K562 (cell line): Measurements from ENCODE around the gene PCLAF. TPM values are rescaled to one million over a fixed set of nuclear protein-coding genes. Genes with fewer than 3 reads are reported as not detected.

Source experiments
- BRD9 ChIP-seq: fragments of 450-650 bp; IDR thresholded peaks from 2 replicates; pipeline ENCODE4 v1.6.1; 2018; ENCODE audit warnings: low read depth; ENCODE audit not compliant: partially characterized antibody
- CREBBP ChIP-seq: IDR thresholded peaks from one replicate; pipeline ENCODE4 v1.6.1; 2012; ENCODE audit warnings: low read depth, mild to moderate bottlenecking, control low read depth, inconsistent platforms, low read length
- EP300 ChIP-seq: IDR thresholded peaks from 2 replicates; pipeline ENCODE4 v1.6.1; 2012; ENCODE audit warnings: low read length, improper control_type of control experiment
- FOXJ3 ChIP-seq: sonication (generic); formaldehyde crosslinking; IDR thresholded peaks from 2 replicates; pipeline ENCODE4 v1.4.0; 2020; ENCODE audit warnings: mild to moderate bottlenecking, missing genetic modification reagents
- HDAC3 ChIP-seq: fragments of 450-650 bp; IDR thresholded peaks from 2 replicates; pipeline ENCODE4 v1.6.1; 2018; ENCODE audit warnings: borderline replicate concordance, mild to moderate bottlenecking, moderate library complexity; ENCODE audit not compliant: partially characterized antibody
- HDAC6 ChIP-seq: IDR thresholded peaks from 2 replicates; pipeline ENCODE4 v1.6.1; 2012; ENCODE audit warnings: low read depth, mild to moderate bottlenecking, control low read depth, inconsistent platforms, low read length, moderate library complexity
- KDM1A ChIP-seq, 2 experiments: fragments of 450-650 bp; IDR thresholded peaks; 2 replicates each; pipeline ENCODE4 v1.6.1; 2016; ENCODE audit warnings: mild to moderate bottlenecking in 2 of 2
- LEF1 ChIP-seq: fragments of 450-650 bp; IDR thresholded peaks from 2 replicates; pipeline ENCODE4 v1.6.1; 2016; ENCODE audit warnings: mild to moderate bottlenecking
- NR2C2 ChIP-seq, 2 experiments: fragments of 200-800 bp in 1 of 2; sonication (Bioruptor generic) in 1 of 2; sonication (generic) in 1 of 2; formaldehyde crosslinking in 1 of 2; IDR thresholded peaks; 2 replicates each; pipeline versions ENCODE4 v1.6.1 to v1.8.0; 2016 to 2022; ENCODE audit warnings: mild to moderate bottlenecking in 1 of 2, missing compliant biosample characterization in 1 of 2, missing genetic modification characterization in 1 of 2, missing genetic modification reagents in 1 of 2
- POLR2A ChIP-seq: fragments of 450-650 bp; conservative IDR thresholded peaks from 2 replicates; pipeline ENCODE4 v1.6.1; 2016
- SMAD4 ChIP-seq: fragments of 250-450 bp; sonication (Bioruptor Pico); conservative IDR thresholded peaks from 2 replicates; pipeline ENCODE4 v1.8.0; 2021; ENCODE audit warnings: inconsistent platforms, mild to moderate bottlenecking, moderate library complexity
- TBL1XR1 ChIP-seq, 2 experiments: IDR thresholded peaks; 2 replicates each; pipeline ENCODE4 v1.6.1; 2012; ENCODE audit warnings: improper control_type of control experiment in 2 of 2, low read length in 2 of 2, mild to moderate bottlenecking in 1 of 2
- THRAP3 ChIP-seq: fragments of 450-650 bp; IDR thresholded peaks from 2 replicates; pipeline ENCODE4 v1.6.1; 2016; ENCODE audit warnings: mild to moderate bottlenecking, inconsistent platforms, borderline replicate concordance
- polyA plus RNA-seq, 8 experiments: library from polyadenylated mRNA; depleted of rRNA in 4 of 8; stranded (reverse) in 5 of 8; unstranded in 3 of 8; fragments of >200 nt; fragmentation: Nextera tagmentation in 2 of 8; fragmentation: Illumina TruSeq in 1 of 8; extraction: Ambion mirVana in 2 of 8; extraction: Trizol in 1 of 8; gene quantifications; 2 replicates each; pipeline versions ENCODE4 v1.2.1 to v1.2.3, GENCODE V29; 2011 to 2014; ENCODE audit warnings: inconsistent platforms in 1 of 8, missing spikeins in 1 of 8
- total RNA-seq, 7 experiments: library from RNA; depleted of rRNA in 6 of 7; stranded (reverse); fragments of >200 nt in 6 of 7; fragmentation: Illumina TruSeq in 2 of 7; extraction: Trizol in 2 of 7; gene quantifications; 2 replicates each; pipeline versions ENCODE4 v1.2.1 to v1.2.3, GENCODE V29; 2011 to 2021; ENCODE audit warnings: low replicate concordance in 1 of 7
- TF ChIP-seq, protein P1 (sequence below): fragments of 250-450 bp; sonication (Bioruptor Pico); IDR thresholded peaks from 2 replicates; pipeline ENCODE4 v1.9.0; 2021; ENCODE audit warnings: mild to moderate bottlenecking, inconsistent platforms
- TF ChIP-seq, protein P2 (sequence below), 3 experiments: IDR thresholded peaks in 2 of 3; conservative IDR thresholded peaks in 1 of 3; 2 replicates each; pipeline ENCODE4 v1.5.1; 2011 to 2012; ENCODE audit warnings: low read length in 3 of 3, mild to moderate bottlenecking in 3 of 3, control low read depth in 2 of 3, improper control_type of control experiment in 1 of 3, inconsistent platforms in 1 of 3, low read depth in 1 of 3, mixed read lengths in 1 of 3, moderate library complexity in 1 of 3; ENCODE audit not compliant: insufficient read depth in 2 of 3
- TF ChIP-seq, protein P3 (sequence below): fragments of 450-650 bp; IDR thresholded peaks from 2 replicates; pipeline ENCODE4 v1.6.1; 2014; ENCODE audit warnings: low read depth, mild to moderate bottlenecking, moderate library complexity, borderline replicate concordance
- TF ChIP-seq, protein P4 (sequence below): sonication (generic); formaldehyde crosslinking; IDR thresholded peaks from 2 replicates; pipeline ENCODE4 v1.8.0; 2022; ENCODE audit warnings: mild to moderate bottlenecking, missing genetic modification reagents

PCLAF gene
- total and polyA plus RNA-seq, 9 of the 15 experiments (the other 6 are each of a cell fraction or from before 2014, with no cell fraction given) = 112 to 881 (median 360) TPM

DNA sequence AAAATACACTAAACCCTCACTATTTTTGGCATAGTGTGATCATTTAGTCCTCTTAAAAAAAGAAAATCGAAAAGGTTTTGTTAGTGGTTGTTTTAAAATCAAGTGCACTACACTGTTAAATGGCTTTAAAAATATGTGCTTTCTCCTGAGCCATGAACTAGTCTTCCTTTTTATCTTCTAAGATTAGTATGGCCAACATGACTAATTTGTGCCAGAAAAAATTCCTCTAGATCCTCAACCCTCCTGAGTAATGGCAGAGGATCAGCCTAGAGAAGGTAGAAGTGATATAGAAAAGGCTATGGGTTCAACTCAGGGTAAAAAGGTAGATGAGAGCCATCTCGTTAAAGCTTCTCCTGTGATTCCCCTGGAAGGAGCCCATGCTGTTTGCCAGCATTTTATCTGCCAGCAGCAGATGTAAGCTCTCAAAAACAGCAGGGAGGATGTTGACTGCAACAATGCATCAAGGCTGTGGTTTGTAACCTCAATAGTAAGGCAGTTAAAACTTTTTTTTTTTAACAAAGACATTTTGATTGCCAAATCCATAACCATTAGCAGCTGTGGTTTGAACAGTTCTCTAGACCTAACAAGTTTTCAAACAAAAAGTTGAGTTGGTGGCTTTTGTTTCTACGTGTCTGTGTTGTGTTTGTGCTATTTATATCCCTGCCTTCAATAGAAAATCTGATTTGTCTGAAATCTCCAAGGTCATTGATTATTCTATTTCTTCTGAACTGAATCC, 48.9 kb upstream of the PCLAF start (continued):
- TF ChIP-seq, protein P1, sequence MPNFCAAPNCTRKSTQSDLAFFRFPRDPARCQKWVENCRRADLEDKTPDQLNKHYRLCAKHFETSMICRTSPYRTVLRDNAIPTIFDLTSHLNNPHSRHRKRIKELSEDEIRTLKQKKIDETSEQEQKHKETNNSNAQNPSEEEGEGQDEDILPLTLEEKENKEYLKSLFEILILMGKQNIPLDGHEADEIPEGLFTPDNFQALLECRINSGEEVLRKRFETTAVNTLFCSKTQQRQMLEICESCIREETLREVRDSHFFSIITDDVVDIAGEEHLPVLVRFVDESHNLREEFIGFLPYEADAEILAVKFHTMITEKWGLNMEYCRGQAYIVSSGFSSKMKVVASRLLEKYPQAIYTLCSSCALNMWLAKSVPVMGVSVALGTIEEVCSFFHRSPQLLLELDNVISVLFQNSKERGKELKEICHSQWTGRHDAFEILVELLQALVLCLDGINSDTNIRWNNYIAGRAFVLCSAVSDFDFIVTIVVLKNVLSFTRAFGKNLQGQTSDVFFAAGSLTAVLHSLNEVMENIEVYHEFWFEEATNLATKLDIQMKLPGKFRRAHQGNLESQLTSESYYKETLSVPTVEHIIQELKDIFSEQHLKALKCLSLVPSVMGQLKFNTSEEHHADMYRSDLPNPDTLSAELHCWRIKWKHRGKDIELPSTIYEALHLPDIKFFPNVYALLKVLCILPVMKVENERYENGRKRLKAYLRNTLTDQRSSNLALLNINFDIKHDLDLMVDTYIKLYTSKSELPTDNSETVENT (CRISPR knock-in tag) = no peak
- TF ChIP-seq EP300 (peak; percentile 88), CREBBP (no peak), LEF1 (peak; percentile 76; the same call in 1 of the 2 replicates), POLR2A (no peak), HDAC6 (no peak), KDM1A (IDR thresholded peaks at IDR 0.05) (peak; percentile 93 to 95), HDAC3 (peak; percentile 21), FOXJ3 (CRISPR knock-in tag) (no peak), THRAP3 (no peak), NR2C2 (CRISPR knock-in tag; IDR thresholded peaks at IDR 0.05) (no peak), NR2C2 (tag; IDR thresholded peaks at IDR 0.05) (no peak), TBL1XR1 (IDR thresholded peaks at IDR 0.05; ENCODE audit: low read length in 2 of 2) (peak in 1 of 2 experiments; percentile 49; a peak in 1 of 4 replicates), BRD9 (no peak), SMAD4 (CRISPR knock-in tag) (peak; percentile 49)
- TF ChIP-seq, protein P2, sequence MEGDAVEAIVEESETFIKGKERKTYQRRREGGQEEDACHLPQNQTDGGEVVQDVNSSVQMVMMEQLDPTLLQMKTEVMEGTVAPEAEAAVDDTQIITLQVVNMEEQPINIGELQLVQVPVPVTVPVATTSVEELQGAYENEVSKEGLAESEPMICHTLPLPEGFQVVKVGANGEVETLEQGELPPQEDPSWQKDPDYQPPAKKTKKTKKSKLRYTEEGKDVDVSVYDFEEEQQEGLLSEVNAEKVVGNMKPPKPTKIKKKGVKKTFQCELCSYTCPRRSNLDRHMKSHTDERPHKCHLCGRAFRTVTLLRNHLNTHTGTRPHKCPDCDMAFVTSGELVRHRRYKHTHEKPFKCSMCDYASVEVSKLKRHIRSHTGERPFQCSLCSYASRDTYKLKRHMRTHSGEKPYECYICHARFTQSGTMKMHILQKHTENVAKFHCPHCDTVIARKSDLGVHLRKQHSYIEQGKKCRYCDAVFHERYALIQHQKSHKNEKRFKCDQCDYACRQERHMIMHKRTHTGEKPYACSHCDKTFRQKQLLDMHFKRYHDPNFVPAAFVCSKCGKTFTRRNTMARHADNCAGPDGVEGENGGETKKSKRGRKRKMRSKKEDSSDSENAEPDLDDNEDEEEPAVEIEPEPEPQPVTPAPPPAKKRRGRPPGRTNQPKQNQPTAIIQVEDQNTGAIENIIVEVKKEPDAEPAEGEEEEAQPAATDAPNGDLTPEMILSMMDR (IDR thresholded peaks at IDR 0.05 in 2 of 3, conservative IDR thresholded peaks at IDR 0.05 in 1 of 3; ENCODE audit: insufficient read depth in 2 of 3, low read depth in 1 of 3, low read length in 3 of 3) = no peak
- TF ChIP-seq, protein P3, sequence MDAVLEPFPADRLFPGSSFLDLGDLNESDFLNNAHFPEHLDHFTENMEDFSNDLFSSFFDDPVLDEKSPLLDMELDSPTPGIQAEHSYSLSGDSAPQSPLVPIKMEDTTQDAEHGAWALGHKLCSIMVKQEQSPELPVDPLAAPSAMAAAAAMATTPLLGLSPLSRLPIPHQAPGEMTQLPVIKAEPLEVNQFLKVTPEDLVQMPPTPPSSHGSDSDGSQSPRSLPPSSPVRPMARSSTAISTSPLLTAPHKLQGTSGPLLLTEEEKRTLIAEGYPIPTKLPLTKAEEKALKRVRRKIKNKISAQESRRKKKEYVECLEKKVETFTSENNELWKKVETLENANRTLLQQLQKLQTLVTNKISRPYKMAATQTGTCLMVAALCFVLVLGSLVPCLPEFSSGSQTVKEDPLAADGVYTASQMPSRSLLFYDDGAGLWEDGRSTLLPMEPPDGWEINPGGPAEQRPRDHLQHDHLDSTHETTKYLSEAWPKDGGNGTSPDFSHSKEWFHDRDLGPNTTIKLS = 0 out of 2 replicates have a peak, but pooled peaks have one; percentile 20
- TF ChIP-seq, protein P4, sequence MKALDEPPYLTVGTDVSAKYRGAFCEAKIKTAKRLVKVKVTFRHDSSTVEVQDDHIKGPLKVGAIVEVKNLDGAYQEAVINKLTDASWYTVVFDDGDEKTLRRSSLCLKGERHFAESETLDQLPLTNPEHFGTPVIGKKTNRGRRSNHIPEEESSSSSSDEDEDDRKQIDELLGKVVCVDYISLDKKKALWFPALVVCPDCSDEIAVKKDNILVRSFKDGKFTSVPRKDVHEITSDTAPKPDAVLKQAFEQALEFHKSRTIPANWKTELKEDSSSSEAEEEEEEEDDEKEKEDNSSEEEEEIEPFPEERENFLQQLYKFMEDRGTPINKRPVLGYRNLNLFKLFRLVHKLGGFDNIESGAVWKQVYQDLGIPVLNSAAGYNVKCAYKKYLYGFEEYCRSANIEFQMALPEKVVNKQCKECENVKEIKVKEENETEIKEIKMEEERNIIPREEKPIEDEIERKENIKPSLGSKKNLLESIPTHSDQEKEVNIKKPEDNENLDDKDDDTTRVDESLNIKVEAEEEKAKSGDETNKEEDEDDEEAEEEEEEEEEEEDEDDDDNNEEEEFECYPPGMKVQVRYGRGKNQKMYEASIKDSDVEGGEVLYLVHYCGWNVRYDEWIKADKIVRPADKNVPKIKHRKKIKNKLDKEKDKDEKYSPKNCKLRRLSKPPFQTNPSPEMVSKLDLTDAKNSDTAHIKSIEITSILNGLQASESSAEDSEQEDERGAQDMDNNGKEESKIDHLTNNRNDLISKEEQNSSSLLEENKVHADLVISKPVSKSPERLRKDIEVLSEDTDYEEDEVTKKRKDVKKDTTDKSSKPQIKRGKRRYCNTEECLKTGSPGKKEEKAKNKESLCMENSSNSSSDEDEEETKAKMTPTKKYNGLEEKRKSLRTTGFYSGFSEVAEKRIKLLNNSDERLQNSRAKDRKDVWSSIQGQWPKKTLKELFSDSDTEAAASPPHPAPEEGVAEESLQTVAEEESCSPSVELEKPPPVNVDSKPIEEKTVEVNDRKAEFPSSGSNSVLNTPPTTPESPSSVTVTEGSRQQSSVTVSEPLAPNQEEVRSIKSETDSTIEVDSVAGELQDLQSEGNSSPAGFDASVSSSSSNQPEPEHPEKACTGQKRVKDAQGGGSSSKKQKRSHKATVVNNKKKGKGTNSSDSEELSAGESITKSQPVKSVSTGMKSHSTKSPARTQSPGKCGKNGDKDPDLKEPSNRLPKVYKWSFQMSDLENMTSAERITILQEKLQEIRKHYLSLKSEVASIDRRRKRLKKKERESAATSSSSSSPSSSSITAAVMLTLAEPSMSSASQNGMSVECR (CRISPR knock-in tag) = no peak
